Stimulated activated CD8-positive, alpha-beta memory T cell treated with anti-CD3 and anti-CD28 coated beads, Interleukin-4, amount 100 ng/mL, for 1 hour (primary cell): Measurements from ENCODE around the gene RNF34.

ENCODE experiments used
- DNase-seq, 2 donors: peaks; one replicate each; pipeline ENCODE4 v3.0.0-alpha.2; 2020; ENCODE audit warnings: low read depth in 2 of 2, low spot score in 1 of 2

The RNF34 gene

DNA sequence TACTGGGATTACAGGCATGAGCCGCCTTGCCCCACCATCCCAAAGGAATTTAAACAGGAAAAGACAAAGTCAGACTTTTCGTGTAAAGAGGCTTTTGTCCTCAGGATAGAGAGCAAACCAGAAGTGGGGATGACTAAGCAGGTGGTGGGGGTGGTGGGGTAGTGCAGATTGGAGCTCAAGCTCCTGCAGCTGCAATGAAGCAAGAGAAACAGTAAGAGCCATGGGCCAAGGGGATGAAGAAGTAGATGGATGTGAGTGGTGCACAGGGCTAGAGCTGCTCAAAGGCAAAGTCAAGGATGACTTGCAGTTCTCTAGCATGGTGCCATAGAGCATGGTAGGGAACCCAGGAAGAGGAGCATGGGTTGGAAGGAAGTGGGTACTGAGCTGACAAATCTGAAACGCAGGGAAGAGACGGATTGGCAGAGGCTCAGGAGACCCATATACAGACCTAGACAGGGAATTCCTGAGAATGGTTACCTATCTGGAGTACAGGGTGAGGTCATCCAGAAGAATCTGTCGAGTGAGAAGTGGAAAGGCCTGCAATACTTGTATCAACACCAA lies 11.4 kb upstream of the RNF34 start:
- no peak for DNase-seq

- no peak for DNase-seq
Observed at GRCh38 chr12:121390856-121391255, 9.1 kb upstream of the RNF34 start.

- no peak for DNase-seq
Observed at GRCh38 chr12:121391619-121392324, 8.1 kb upstream of the RNF34 start.

DNA sequence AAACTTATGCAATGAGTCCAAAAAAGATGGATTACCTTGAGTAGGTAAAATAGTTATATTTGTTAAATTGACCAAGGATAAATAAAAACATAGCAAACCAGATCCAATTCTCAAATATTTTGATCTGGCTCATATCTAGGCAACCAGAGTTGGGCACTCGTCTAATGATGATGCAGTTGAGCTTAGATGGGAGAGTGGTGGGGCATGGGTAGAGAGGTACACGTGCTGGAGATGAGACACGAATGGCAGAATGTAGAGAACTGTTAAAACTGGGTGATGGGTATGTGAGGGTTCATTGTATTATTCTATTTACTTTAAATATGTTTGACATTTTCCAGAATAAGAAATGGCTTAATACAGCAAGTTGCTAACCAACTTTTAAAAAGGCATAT lies 7.6 kb upstream of the RNF34 start:
- DNase-seq = no peak

DNA sequence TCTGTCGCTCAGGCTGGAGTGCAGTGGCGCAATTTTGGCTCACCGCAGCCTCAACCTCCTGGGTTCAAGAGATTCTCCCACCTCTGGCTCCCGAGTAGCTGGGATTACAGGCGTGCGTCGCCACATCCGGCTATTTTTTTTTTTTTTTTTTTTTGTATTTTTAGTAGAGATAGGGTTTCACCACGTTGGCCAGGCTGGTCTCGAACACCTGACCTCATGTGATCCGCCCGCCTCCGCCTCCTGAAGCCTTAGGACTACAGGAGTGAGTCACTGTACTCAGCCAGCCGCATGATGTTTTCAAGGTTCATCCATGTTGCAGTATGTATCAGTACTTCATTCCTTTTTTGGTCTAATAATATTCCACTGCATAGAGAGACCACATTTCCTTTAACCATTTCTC lies 2.4 kb upstream of the RNF34 start:
- DNase-seq = no peak

DNA sequence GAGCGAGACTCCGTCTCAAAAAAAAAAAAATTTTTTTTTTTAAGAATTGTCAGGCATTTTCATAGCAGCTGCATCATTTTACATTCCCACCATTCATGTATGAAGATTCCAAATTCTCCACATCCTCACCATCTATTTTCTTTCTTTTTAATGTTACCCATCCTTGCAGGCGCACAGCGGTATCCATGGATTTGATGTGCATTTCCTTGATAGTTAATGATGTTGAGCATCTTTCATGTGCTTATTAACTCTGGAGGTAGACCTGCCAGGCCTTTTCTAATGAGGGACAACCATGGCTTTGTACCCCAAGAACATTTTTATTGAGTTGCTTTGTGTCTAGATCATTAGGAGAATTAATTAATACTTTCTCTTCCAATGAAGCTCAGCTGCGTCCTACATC lies 1.6 kb upstream of the RNF34 start:
- no peak for DNase-seq

- peak; percentile 17 to 24 for DNase-seq
Observed at GRCh38 chr12:121400332-121401139, 618 bp downstream of the RNF34 start.

- DNase-seq = no peak
Observed at GRCh38 chr12:121403721-121404120, 3.8 kb downstream of the RNF34 start.

DNA sequence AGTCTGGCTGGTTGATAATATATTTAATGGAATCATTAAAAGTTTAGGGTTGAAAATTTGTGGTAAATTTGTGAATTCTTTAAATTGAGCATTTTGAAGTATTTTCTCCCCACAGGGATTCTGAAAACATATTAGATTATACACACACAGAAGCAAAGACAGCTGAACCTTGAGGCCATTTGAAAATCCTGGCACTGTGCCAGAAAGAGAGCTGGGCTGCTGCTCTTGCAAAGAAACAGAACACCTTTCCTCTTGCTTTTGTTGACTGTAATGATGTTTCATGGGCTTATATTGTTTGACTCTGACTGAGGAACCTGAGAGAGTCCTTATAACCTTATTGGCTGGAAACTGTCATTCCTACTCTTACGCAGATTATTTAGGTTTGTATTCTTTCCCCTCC lies 4.8 kb downstream of the RNF34 start:
- no peak for DNase-seq

- no peak for DNase-seq
Observed at GRCh38 chr12:121405211-121405610, 5.3 kb downstream of the RNF34 start.

DNA sequence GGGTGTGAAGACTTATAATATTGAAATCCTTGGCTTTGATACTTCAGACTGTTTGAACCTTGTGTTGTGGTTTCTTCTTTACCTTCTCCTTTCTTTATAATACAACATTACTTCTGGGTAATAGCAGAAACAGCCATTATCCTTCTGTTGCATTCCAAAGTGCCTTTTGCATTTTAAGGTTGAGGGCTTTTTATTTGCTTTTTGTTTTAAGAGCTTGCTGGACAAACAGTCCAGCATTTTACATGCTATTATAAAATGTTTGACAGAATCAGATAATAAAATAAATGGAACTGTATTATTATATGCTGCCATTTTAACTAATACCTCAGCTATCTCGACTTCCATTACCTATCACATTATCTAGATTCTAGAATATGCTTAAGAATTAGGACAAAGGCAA lies 14.0 kb downstream of the RNF34 start:
- DNase-seq = no peak

DNA sequence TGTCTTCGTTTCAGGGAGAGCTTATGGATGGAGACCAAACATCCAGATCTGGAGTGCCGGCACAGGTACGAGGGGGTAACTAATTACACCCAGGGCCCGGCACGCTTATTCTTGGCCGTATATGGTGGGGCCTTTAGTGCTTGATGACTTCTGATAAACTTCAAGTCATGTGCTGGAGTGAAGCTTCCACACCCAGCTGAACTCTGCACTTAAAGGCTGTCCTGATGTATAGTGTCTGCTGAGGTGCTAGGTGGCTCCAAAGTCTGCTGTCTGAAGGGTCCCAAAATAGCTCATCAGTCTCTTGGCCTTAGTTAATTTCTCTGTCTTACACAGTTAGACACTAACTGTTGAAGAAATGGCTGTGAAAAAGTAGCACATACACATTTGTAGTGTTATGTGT lies 17.9 kb downstream of the RNF34 start:
- no peak for DNase-seq

- no peak for DNase-seq
Observed at GRCh38 chr12:121420109-121420508, 20.2 kb downstream of the RNF34 start.

DNA sequence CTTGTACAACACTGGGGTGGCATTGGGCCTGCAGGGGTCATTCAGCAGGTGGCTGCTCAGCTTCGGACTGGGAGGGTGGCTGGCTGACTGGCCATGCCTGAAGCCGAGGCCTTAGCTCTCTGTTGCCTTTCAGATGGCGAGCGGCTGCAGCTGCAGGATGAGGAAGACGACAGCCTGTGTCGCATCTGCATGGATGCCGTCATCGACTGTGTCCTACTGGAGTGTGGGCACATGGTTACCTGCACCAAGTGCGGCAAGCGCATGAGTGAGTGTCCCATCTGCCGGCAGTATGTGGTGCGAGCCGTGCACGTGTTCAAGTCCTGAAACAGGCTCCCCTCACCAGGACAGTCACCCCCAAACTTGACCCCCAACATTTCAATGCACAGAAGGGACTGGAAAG lies 23.3 kb downstream of the RNF34 start:
- no peak for DNase-seq

DNA sequence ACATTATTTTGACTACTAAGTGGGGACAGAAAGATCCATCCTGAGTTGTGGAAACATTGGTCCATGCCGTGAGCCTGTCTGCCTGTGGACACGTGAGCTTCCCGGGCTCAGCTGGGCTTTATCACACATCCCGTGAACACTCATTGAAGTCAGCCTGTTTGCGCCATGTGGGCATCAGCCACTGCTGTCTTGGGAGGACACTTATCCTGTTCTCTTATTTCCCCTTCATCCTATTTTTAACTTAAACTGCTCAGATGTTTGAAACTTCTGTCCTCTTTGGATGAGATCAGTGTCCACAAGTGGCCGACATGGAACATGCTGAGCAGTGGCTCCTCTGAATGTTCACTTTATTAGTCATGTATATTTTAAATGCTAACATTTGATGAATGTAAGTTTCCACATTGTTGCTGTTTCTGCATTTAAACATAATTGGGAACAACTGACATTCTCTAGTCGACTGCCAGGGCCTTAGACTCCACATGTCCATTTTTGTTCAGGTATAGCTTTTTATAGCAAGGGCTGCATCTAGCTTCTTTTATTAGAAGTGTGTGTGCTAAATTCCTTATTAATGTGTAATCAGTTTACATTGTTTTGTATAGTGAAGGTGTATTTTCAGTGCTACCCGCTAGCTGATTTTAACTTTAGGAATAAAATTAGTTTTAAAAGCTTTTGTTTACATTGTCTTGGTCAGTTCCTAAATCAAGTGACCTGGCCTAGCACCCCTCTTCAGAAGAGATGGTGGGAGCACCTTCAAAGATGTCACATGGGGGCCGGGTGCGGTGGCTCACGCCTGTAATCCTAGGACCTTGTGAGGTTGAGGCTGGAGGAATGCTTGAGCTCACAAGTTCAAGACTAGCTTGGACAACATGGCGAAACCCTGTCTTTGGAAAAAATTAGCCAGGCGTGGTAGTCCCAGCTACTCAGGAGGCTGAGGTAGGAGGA lies 24.0 kb downstream of the RNF34 start:
- no peak for DNase-seq

DNA sequence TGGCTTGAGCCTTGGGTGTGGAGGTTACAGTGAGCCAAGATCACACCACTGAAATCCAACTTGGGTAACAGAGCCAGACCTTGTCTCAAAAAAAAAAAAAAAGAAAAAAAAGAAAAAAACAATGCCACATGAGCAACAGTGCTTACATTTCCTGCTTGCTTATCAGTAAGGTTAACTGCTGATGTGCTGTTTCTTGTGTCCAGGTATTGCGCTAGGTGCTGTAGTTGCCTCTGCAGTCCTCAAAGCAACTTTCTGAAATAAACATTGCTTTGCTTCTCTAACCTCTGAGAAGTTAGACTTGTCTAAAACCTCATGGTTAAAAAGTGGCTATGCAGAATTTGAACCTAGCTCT lies 24.7 kb downstream of the RNF34 start:
- DNase-seq = no peak

GRCh38 chr12:121427556-121428050 lies 27.7 kb downstream of the RNF34 start:
- no peak for DNase-seq

DNA sequence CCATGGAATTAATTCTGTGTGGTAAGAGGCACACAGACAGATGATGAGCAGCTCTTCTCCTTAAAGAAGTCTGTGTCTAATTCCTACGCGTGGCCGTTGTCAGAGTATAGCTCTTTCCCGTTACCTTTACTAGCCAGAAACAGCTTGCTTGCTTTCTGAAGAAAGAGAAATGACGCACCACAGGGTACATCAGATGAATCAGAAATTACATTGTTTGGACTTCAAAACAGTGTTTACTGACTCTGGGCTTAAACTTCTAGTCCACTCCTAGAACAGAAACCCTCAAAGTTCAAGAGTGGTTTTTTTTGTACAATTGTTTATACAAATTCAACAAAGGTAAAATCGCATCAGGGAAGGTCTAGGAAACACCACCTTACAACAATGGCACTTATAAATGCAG lies 29.0 kb downstream of the RNF34 start:
- DNase-seq = no peak

DNA sequence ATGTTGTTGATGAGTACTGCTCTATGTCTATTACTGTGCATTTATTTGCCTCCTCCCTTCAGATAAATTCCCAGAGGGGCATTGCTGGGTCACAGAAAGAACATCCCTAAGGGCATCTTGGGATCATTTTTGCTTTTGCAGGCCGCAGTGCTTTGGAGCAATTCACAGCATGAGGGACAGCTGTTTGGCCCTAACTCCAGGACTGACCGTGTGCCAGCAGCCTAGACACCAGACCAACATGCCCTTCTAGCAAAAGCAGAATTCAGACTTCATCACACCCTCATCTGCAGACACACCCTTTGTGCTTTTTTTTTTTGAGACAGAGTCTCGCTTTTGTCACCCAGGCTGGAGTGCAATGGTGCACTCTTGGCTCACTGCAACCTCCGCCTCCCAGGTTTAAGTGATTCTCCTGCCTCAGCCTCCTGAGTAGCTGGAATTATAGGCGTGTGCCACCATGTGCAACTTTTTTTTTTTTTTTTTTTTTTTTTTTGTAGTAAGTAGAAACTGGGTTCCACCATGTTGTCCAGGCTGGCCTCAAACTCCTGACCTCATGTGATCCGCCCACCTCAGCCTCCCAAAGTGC lies 31.0 kb downstream of the RNF34 start:
- DNase-seq = no peak

DNA sequence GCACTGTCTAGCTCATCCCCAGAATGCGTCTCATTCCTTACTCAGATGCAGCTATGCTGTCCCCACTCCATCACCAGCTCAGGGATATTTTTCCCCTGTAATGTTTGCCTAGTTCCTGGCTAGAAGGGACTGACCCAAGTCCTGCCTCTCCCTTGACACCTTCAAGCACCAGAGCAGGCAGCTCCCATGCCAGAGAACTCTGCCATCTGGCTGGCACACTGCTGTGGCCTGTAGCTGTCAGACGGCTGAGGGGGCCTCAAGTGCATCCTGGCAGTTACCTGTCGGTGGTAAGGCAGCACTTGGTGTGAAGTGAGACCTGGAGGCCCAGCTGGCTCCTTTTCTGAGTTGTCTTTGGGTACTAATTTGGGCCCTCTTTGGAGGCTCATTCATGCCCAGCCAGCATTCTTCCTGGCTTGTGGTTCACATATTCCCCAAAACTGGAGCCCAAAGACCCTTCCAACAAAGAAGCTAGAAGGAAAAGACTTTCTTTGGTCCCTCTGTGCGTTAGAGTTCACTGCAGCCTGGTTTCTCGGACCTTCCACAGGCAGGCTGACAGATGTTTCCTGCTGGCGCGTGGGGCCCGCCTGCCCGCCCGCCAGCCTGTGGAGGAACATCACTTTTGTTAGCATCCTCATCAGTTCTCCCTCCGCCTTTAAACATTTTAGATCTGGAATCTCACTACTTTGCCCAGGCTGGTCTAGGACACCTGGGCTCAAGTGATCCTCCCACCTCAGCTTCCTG lies 33.0 kb downstream of the RNF34 start:
- no peak for DNase-seq
